ENCODE results near the gene GIMAP5.

Gene GIMAP5

DNA sequence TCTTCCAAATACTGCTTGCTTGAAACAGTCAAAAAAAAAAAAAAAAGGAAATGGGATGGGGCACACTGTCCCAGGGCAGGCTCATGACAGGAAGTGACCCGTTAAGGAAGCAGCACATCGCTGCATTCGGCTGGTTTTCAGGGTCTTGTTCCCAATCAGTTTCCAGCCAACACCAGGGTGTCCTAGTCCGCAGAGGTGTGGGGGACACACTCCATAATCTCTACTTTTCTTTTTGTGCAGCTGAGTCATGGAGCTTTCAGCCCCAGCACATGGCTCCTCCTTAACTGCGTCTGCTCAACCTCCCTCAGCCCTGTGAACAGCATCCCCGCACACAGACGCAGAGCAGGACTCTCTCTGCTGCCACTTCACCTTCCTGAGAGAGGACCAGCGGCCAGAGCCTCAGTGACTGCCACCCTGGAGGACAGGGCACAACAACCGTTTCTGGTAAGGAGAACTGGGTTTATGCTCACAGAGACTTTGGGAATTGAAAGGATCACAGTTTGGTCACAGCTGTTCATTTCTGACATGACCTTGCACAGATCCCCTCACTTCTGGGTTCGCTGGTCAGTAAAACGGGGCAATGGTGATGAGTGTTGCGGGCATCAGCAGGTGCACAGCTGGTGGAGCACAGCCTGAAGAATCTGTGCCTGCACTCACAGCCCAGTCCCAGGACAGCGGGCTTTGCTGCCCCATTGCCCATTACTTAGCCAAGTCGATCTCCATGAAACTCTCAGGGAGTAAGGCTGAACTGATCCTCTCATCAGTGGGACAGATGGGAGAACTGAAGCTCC lies at the start of gene GIMAP5:
TSS of gene GIMAP5 (plus strand) at position 154 of the 791 bp plus-strand sequence. CDS start 3,467 bp downstream, outside the sequence.
- no peak for FAIRE-seq

DNA sequence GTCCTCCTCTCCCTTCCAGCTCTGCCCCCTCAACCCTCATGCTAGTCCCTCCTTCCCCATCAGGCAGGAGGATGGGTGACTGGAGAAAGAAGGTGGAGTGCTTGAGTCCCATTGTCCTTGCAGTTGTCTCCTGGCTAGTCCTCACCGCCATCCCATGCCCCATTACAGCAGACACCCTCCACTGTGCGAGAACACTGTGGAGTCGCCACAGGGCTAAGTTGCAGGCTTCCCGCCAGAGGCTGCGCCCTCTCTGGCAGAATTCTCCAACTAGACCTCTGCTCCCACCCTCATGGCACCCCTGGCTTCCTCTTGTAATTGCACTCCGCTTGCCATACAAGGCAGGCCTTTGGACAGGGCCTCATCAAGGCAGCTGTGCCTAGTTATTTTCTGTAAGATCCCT lies 48.6 kb upstream of the GIMAP5 start:
- FAIRE-seq: no peak

DNA sequence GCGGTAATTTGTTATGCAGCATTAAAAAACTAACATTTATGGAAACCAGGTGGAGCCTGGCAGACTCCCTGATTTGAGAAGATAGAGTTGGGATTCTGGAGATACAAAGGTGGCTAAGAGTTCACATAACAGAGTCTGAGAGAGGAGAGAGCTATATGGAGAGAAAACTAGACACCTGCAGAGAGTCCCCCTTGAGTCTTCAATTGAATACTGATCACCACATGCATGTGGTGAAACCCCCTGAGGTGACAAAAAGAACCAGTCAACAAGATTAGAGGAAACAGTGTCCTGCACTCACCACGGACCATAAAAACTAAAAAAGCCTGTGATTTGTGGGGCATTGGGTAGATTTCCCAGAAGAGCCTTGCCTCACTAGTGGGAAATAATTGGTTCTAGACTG lies 41.6 kb upstream of the GIMAP5 start:
- no peak for FAIRE-seq

DNA sequence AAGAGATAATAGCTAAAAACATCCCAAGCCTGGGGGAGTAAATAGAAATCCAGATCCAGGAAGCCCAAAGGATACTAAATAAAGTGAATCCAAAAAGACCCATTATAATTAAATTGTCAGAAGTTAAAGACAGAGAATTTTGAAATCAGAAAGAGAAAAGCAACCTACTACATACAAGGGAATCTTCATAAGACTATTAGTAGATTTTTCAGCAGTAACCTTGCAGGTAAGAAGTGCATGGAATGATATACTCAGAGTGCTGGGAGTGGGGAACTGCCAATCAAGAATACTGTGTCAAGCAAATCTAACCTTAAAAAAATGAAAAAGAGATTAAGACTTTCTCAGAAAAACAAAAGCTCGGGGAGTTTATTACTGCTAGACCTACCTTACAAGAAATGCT lies 34.0 kb upstream of the GIMAP5 start:
- no peak for FAIRE-seq

DNA sequence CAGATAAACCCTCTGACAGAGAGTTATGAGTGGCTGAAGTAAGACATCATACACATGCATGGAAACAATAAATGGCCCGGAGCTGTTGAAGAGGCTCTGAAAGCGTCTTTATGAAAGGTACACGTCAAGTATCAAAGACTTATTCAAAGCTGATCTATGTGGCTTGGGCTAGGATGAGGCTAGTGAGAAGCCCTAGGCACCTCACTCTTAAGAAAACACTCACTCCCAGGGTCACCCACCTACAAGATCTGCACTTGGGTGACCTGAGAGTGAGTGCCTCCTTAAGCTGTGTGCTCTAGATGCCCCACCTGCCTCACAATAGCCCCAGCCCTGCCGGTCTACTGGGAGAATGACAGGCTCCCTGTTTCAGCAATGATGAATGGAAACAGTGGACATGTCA lies 21.9 kb upstream of the GIMAP5 start:
- FAIRE-seq: no peak

DNA sequence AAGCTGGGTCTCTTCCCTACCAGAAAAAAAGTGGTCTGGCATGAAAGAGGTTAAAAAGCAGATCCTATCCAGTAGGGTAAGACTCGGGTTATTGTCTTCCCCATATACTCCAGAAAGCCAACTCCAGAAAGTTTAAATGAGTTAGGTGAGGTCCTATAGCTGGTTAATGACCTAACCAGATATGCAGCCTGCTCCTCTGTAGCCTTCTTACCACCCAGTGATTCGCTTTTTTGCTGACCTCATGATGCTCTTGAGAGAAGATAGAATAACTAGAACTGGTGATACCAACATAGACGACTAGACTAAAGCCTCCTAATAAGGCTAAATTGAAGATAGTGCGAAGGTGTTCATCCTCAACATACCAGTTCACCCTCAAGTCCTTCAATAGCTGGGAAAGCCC lies 21.5 kb upstream of the GIMAP5 start:
- no peak for FAIRE-seq

DNA sequence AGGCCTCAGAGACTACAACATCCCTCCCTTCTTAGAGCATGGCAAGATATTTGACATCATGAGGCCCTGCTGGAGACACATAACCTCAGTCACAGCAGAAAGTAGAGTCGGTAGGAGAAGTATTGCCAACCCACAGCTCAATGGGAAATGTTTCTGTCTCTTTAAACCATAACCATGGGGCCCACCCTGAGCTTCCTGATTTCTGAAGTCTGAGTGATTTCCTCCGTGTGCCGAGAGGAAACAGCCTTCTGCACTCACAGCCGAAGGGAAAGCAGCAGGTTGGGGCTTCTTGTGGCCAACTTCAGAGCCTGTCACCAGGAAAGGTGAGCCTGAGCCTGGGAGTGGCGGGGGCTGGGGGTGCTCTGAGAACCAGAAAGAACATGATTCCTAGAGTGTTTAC lies 20.9 kb upstream of the GIMAP5 start, which contains the start of gene GIMAP1:
TSS of gene GIMAP1 (plus strand) at position 246 of the 400 bp plus-strand sequence. CDS start 2,435 bp downstream, outside the sequence.
- no peak for FAIRE-seq

DNA sequence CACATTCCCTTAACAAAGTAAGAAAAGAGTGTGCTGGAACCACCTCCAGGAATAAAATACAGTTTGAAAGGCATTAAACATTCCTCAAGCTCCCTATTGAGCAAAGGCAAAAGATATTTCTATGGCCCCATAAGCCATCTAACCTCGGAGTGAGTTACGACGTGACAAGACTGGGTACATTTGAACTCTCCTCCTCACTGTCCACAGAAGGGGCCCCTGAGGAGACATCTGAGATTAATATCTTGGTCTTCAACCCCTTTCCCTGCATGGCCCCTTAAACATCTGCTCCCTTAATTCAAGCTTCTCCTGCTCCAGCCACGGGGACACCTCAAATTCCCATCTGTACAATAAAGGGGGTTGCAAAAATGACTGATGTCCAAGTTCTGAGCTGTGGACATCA lies 20.3 kb upstream of the GIMAP5 start:
- FAIRE-seq: no peak

DNA sequence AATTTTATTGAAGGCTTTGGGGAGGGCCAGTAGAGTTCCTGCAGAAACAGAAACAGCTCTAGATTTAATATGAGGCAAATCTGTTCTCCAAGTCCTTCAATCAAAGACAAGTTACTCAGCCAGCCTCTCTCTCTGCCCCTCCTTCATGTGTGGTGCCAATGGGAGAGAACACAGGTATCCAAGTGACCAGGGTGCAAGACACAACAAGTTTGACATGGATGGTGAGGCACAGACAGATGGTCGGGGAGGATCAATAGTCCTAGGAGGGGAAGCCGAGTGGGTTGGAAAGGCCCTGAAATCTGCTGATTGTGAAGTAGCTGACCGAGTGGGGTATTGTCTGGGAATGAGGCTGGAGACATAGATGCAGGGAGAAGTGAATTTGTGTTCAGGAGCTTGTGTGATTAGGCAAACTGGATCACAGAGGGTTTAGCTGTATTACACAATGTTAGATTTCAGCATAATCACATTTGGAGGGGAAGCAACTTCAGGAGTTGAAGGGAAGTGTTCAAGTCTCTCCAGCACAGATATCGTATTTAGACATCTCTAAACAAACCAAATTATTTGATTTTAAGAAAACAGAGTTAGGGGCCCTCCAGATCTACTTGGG lies 19.3 kb upstream of the GIMAP5 start:
- no peak for FAIRE-seq

DNA sequence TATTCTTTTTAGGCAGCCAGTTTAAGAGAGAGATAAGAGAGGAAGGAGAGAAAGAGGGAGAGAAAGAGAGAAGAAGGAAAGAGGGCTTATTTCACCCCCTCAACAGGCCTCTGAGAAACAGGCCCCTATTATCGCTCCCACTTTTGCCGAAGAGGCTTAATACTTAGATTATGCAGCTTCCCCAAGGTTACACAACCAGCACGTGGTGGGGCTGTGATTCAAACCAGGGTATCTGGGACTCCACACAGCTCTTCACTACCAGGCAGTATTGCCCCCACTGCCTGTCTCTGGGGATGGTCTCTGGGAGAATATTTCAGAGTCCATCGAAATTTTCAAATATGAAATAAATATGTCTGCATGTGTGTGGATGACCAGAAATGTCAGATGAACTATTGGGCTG lies 17.8 kb upstream of the GIMAP5 start:
- FAIRE-seq: no peak

DNA sequence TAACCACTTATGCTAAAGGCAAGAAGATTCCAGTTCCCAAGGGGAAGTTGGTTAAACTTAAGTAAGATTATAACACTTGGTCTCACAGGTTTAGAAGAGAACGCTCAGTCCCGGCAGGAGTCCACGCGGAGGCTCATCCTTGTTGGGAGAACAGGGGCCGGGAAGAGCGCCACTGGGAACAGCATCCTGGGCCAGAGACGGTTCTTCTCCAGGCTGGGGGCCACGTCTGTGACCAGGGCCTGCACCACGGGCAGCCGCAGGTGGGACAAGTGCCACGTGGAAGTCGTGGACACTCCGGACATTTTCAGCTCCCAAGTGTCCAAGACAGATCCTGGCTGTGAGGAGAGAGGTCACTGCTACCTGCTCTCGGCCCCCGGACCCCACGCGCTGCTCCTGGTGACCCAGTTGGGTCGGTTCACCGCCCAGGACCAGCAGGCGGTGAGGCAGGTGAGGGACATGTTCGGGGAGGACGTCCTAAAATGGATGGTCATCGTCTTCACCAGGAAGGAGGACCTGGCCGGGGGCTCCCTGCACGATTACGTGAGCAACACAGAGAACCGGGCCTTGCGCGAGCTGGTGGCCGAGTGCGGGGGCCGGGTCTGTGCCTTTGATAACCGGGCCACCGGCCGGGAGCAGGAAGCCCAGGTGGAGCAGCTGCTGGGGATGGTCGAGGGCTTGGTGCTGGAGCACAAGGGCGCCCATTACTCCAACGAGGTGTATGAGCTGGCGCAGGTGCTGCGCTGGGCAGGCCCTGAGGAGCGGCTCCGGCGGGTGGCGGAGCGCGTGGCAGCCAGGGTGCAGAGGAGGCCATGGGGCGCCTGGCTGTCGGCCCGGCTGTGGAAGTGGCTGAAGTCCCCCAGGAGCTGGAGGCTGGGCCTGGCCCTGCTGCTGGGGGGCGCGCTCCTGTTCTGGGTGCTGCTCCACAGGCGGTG lies 17.0 kb upstream of the GIMAP5 start:
- FAIRE-seq: no peak

DNA sequence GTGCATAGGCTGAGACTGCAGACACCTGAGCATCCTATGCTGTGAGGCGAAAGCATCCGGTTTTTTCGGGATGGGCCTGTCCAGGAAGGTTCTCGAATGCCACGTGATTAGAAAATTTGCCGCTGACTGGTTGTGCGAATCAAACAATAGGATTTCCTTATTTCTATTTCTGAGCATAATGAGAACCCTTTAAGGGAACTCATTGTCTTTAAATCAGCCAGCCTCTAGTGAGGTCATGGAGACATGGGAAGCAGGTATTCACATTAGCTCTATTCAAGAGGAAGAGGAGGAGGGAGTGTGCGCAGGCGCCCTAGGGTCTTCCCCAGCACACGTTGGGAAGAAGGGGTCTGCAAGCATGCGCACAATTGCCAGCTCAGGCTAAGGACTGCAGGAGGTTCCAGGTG lies 15.2 kb upstream of the GIMAP5 start:
- no peak for FAIRE-seq

DNA sequence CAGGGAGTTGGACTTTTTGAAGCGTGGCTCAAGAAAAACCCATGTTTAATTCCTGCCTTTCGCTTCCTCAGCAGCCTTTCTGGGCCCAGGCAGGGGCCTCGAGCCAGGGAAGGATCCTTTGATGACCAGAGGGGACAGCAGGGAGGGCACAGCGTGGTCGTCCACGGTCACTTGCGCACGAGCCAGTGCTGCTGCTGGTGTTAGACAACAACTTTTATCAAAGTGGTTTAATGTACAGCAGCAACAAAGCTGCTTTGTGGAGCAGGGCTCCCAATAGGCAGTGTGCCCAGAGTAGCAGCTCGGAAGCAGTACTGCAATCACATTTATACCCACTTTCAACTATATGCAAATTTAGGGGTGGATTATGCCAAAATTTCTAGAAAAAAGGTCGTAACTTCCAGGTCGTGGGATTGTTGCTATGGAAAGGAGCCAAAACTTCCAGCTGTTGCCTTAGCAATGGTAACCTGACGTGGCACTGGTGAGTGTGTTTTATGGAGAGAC lies 14.7 kb upstream of the GIMAP5 start:
- no peak for FAIRE-seq

DNA sequence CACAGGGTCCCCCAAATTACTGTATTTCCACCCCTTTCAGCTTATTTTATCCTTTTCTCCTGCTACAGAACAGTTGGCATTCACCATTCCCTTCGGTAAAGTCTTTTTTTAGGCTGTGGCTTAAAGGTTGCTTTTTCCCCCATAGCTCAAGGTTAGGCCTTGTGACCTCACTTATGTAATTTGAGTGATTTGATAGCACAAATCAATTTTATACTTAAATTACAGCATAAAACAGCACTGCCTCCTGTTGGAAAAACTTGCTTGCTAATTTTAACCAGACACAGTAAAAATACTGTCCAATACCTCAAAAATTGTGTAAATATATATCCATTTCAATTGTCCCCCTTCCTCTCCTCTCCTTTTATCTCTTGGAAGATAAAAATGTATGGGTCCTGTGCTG lies 13.8 kb upstream of the GIMAP5 start:
- no peak for FAIRE-seq

DNA sequence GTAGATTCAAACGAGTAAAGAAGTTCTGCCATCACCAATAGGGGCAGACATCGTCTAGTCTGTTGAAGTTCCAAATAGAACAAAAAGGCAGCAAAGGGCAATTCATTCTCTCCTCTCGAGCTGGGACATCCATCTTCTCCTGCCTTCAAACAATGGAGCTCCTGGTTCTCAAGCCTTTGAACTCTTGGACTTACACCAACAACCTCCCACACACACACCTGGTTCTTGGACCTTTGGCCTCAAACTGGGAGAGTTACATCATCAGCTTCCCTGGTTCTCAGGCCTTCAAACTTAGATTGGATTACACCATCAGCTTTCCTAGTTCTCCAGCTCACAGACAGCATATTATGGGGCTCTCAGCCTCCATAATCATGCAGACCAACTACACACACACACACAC lies 9.8 kb upstream of the GIMAP5 start:
- no peak for FAIRE-seq

DNA sequence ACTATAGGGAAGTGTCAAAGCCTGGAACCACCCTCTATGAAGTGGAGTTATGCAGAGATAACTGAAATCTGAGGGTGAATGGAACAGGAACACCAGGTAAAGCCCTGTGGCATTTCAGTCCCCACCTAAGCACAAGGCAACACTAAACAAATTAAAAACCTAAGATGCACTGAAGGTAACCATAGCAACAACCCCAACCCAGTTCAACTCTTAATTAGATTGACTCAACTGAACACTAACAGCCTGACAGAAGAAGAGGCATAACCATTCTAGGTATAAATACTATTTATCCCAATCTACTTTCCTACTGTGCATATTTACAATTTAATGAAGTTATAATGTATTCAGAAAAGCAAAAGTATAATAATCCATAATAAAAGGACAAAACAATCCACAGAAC lies 9.2 kb upstream of the GIMAP5 start:
- no peak for FAIRE-seq

DNA sequence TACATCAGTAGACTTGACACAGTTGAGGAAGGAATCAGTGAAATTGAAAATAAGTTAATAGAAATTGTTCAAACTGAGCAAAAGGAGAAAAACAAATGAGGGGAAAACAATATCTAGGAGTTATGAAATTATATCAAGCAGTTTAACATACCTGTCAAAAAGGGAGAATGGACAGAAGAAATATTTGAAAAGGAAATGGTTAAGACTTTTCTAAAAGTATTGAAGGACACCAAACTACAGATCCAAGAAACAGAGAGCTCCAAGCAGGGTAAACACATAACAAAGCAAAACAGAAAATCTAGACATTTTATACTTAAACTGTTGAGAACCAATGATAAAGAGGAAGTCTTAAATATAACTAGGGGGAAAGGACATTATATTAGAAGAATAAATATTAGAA lies 8.6 kb upstream of the GIMAP5 start:
- FAIRE-seq: no peak

DNA sequence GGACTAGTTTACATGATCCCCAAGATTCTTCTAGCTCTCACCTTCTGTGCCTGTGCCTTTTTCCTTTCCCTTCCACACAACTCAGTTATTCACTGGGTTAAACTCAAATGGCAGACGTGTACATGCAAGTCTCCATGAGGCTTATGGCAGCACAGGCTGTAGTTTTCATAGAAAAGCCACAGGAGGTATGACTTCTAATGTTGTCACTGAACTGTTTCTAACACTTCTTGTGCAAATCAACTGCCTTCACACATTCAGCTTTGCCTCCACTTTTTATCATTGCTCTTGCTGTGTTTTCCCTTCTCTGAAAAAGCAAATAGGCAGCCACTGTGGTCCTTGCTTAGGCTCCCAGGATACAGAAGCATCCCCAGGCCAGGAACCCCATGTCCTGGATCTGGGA lies 5.3 kb upstream of the GIMAP5 start:
- no peak for FAIRE-seq

DNA sequence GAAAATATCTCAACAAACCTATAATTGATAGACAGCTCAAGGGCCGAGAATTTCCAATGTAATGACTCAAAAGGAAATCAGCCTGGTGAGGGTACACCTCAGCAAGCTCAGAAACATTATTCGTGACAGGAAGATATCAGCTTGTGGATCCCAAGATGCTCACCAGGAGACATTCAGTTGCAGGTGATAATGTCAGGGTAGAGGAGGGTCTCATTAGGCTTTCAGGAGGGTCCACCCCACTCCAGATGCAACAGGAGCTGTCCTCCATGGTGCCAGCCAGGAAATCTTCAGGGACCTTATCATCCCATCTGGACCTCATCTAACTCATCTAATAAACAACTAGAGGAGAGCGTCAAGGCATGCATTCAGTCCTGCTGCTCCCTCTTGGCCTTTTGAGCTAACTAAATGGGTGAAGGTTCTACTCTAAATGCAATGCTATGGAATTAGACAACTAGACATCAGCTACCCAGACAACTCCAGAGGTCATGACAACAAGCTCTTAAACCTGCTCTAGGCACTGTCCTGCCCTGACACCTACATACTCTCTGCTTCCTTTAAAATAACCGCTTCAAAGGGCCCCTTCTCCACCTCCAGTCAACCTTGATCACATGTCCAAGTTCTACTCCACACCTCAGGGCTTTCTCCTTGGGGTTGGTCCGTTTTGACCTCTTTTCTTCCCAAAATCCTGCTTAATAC lies 4.3 kb upstream of the GIMAP5 start:
- FAIRE-seq: no peak

DNA sequence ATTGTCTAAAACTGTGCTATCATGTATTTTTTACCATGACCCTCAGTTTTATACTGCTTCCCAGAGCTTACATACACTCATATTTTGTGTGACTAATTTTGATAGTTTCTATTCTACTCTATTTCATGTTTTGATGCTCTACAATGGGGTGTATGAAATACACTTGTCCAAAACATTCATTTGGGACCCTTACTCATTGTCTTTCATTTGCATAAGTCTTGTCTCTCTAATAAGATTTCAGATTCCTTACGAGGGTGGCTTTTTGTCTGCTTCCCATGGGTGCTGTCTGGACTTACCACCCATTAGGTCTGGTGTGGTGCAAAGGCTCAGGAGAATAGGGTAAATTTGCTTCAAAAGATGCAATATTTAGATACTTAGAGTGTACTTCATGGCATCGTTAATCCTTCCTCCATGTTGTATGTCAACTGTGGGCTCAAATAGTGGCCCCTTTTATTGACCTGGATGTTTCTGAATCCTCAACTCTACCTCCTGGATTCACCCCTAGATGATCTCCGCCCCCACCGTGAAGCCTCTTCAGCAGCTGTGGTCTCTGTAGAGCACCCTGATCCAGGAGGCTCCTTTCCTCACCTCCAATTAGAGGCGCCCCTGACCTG lies 3.6 kb upstream of the GIMAP5 start:
- no peak for FAIRE-seq

DNA sequence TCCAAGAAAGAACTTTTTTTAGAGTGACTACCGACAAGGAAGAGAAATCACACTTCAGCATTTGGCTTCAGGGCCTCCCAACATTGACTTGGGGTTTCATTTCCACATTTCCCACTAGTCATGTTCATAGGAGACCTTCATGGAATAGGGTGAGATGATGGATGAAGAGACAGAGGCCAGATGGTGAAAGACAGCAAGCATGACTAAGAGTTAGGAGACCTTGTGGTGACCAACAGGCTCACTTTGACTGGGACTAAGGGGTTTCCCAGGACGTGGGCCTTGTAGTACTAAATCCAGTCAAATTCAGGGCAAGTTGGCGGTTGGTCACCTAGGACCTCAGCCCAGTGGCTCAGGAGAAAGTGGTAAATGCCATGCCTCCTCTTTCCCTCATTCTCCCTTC lies 3.0 kb upstream of the GIMAP5 start:
- FAIRE-seq: no peak
